HepG2 (cell line): ENCODE data around the gene SH2B2. TPM values are rescaled to one million over a fixed set of nuclear protein-coding genes. Genes with fewer than 3 reads are reported as not detected.

Source experiments
- ELF3 ChIP-seq: IDR thresholded peaks from 2 replicates; pipeline ENCODE4 v1.6.1; 2016; ENCODE audit warnings: missing genetic modification reagents, missing compliant biosample characterization
- FIP1L1 ChIP-seq: fragments of 200-400 bp; formaldehyde crosslinking; IDR thresholded peaks from 2 replicates; pipeline ENCODE4 v1.6.1; 2018; ENCODE audit warnings: low read depth, mild to moderate bottlenecking, low read length, moderate library complexity, borderline replicate concordance; ENCODE audit not compliant: insufficient read depth
- HOXA5 ChIP-seq: sonication (generic); formaldehyde crosslinking; IDR thresholded peaks from 2 replicates; pipeline ENCODE4 v1.4.0; 2020; ENCODE audit warnings: missing genetic modification reagents
- HOXA7 ChIP-seq: sonication (generic); formaldehyde crosslinking; IDR thresholded peaks from 2 replicates; pipeline ENCODE4 v1.8.1; 2022; ENCODE audit warnings: mild to moderate bottlenecking, missing genetic modification reagents, moderate library complexity
- KDM1A ChIP-seq: IDR thresholded peaks from 2 replicates; pipeline ENCODE4 v1.6.1; 2016; ENCODE audit warnings: missing compliant biosample characterization
- MED8 ChIP-seq: sonication (generic); formaldehyde crosslinking; IDR thresholded peaks from 2 replicates; pipeline ENCODE4 v1.8.1; 2023; ENCODE audit warnings: mild to moderate bottlenecking, missing genetic modification reagents; ENCODE audit not compliant: insufficient replicate concordance
- PLRG1 ChIP-seq: fragments of 450-650 bp; conservative IDR thresholded peaks from 2 replicates; pipeline ENCODE4 v1.6.1; 2016
- RFXANK ChIP-seq: IDR thresholded peaks from 2 replicates; pipeline ENCODE4 v1.6.1; 2016
- TFDP1 ChIP-seq: IDR thresholded peaks from 2 replicates; pipeline ENCODE4 v1.6.1; 2016; ENCODE audit warnings: missing compliant biosample characterization, missing genetic modification reagents, borderline replicate concordance
- ZKSCAN8 ChIP-seq: IDR thresholded peaks from 2 replicates; pipeline ENCODE4 v1.6.1; 2016; ENCODE audit warnings: borderline replicate concordance, missing genetic modification reagents, missing compliant biosample characterization
- ZNF468 ChIP-seq: sonication (generic); formaldehyde crosslinking; IDR thresholded peaks from 2 replicates; pipeline ENCODE4 v1.8.0; 2022; ENCODE audit warnings: mild to moderate bottlenecking, moderate library complexity, missing genetic modification reagents
- ZSCAN12 ChIP-seq: sonication (generic); formaldehyde crosslinking; IDR thresholded peaks from 2 replicates; pipeline ENCODE4 v1.9.0; 2021; ENCODE audit warnings: mild to moderate bottlenecking, missing genetic modification reagents
- polyA plus RNA-seq, 8 experiments: library from polyadenylated mRNA; depleted of rRNA in 3 of 8; stranded (reverse) in 7 of 8; unstranded in 1 of 8; fragments of >200 nt; fragmentation: Illumina TruSeq in 4 of 8; extraction: Trizol in 4 of 8; gene quantifications; 2 replicates each; pipeline versions ENCODE4 v1.2.1 to v1.2.3, GENCODE V29; 2011 to 2016; ENCODE audit warnings: low read depth in 4 of 8, missing spikeins in 1 of 8, mixed read lengths in 1 of 8; ENCODE audit not compliant: insufficient read depth in 1 of 8
- total RNA-seq, 5 experiments: library from RNA; depleted of rRNA; stranded (reverse); fragments of >200 nt; fragmentation: Illumina TruSeq; extraction: Trizol; gene quantifications; 2 replicates each; pipeline ENCODE4 v1.2.3, GENCODE V29; 2016; ENCODE audit warnings: low read depth in 1 of 5
- TF ChIP-seq, protein P1 (sequence below): sonication (generic); formaldehyde crosslinking; IDR thresholded peaks from 2 replicates; pipeline ENCODE4 v1.9.0; 2021; ENCODE audit warnings: missing genetic modification reagents, borderline replicate concordance
- TF ChIP-seq, protein P2 (sequence below): sonication (generic); formaldehyde crosslinking; IDR thresholded peaks from 2 replicates; pipeline ENCODE4 v1.5.1; 2020; ENCODE audit warnings: missing genetic modification reagents, mild to moderate bottlenecking, borderline replicate concordance
- TF ChIP-seq, protein P3 (sequence below): sonication (generic); formaldehyde crosslinking; IDR thresholded peaks from 2 replicates; pipeline ENCODE4 v1.5.1; 2020; ENCODE audit warnings: mild to moderate bottlenecking, missing genetic modification reagents, moderate library complexity
- TF ChIP-seq, protein P4 (sequence below): sonication (generic); formaldehyde crosslinking; IDR thresholded peaks from 2 replicates; pipeline ENCODE4 v1.5.0; 2020; ENCODE audit warnings: mild to moderate bottlenecking, missing genetic modification reagents

Gene SH2B2
- total and polyA plus RNA-seq, 2 of the 13 experiments (the other 11 are each of a cell fraction or from before 2014, with no cell fraction given) = 0.46 to 1.3 TPM

DNA sequence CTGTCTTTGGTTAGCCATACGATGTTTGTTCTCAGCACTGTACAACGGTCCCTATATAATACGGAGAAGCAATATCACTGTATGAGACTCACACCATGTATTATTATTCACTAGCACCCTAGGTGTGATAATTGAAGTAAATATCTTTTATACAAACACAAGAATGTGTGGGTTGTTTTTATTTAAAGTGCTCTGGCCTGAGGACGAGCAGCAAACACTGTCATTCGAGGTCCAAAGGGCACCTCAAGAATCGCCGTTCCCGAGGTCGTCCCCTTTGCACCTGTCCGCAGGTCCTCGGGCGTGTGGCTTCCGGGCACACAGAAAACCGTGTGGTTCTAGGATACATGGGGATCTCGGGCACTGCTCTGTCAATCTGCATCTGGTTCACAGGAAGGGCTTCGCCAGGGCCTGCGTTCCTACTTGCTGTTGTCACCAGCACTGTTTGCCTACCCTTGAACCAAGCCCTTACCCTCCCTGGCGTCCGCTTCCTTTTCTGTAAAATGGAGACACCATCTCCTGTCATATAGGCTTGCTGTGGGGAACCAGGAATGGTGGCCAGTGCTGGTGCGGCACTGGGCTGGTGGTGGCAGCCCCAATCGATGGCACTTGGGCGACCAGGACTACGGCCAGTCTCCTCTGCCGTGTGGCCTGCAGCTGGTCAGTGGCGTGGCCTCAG, 28.5 kb upstream of the SH2B2 start (continued):
- TF ChIP-seq, protein P1, sequence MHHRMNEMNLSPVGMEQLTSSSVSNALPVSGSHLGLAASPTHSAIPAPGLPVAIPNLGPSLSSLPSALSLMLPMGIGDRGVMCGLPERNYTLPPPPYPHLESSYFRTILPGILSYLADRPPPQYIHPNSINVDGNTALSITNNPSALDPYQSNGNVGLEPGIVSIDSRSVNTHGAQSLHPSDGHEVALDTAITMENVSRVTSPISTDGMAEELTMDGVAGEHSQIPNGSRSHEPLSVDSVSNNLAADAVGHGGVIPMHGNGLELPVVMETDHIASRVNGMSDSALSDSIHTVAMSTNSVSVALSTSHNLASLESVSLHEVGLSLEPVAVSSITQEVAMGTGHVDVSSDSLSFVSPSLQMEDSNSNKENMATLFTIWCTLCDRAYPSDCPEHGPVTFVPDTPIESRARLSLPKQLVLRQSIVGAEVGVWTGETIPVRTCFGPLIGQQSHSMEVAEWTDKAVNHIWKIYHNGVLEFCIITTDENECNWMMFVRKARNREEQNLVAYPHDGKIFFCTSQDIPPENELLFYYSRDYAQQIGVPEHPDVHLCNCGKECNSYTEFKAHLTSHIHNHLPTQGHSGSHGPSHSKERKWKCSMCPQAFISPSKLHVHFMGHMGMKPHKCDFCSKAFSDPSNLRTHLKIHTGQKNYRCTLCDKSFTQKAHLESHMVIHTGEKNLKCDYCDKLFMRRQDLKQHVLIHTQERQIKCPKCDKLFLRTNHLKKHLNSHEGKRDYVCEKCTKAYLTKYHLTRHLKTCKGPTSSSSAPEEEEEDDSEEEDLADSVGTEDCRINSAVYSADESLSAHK (CRISPR knock-in tag) = no peak
- TF ChIP-seq PLRG1 (no peak), KDM1A (peak; percentile 48; the same call in 1 of the 2 replicates), TFDP1 (peak; percentile 69; the same call in 1 of the 2 replicates), FIP1L1 (no peak), RFXANK (no peak), ZSCAN12 (CRISPR knock-in tag) (0 out of 2 replicates have a peak, but pooled peaks have one; percentile 67), ZNF468 (CRISPR knock-in tag) (no peak), HOXA7 (CRISPR knock-in tag) (no peak), ZKSCAN8 (CRISPR knock-in tag) (peak; percentile 62; the same call in 1 of the 2 replicates), MED8 (CRISPR knock-in tag) (peak; percentile 73), HOXA5 (peak; percentile 79; the same call in 1 of the 2 replicates), ELF3 (CRISPR knock-in tag) (peak; percentile 94)
- TF ChIP-seq, protein P2, sequence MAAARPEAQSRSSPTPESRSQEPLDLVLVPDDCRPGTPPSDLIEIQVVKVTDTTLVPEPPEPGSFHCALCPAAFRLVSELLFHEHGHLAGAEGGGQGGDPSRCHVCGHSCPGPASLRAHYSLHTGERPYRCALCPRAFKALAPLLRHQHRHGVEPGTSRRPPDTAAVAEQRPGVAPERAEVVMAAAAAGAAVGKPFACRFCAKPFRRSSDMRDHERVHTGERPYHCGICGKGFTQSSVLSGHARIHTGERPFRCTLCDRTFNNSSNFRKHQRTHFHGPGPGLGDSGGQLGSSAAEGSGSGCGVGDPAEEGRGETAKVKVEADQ = 0 out of 2 replicates have a peak, but pooled peaks have one; percentile 24
- TF ChIP-seq, protein P3, sequence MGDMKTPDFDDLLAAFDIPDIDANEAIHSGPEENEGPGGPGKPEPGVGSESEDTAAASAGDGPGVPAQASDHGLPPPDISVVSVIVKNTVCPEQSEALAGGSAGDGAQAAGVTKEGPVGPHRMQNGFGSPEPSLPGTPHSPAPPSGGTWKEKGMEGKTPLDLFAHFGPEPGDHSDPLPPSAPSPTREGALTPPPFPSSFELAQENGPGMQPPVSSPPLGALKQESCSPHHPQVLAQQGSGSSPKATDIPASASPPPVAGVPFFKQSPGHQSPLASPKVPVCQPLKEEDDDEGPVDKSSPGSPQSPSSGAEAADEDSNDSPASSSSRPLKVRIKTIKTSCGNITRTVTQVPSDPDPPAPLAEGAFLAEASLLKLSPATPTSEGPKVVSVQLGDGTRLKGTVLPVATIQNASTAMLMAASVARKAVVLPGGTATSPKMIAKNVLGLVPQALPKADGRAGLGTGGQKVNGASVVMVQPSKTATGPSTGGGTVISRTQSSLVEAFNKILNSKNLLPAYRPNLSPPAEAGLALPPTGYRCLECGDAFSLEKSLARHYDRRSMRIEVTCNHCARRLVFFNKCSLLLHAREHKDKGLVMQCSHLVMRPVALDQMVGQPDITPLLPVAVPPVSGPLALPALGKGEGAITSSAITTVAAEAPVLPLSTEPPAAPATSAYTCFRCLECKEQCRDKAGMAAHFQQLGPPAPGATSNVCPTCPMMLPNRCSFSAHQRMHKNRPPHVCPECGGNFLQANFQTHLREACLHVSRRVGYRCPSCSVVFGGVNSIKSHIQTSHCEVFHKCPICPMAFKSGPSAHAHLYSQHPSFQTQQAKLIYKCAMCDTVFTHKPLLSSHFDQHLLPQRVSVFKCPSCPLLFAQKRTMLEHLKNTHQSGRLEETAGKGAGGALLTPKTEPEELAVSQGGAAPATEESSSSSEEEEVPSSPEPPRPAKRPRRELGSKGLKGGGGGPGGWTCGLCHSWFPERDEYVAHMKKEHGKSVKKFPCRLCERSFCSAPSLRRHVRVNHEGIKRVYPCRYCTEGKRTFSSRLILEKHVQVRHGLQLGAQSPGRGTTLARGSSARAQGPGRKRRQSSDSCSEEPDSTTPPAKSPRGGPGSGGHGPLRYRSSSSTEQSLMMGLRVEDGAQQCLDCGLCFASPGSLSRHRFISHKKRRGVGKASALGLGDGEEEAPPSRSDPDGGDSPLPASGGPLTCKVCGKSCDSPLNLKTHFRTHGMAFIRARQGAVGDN (CRISPR knock-in tag) = peak; percentile 100
- TF ChIP-seq, protein P4, sequence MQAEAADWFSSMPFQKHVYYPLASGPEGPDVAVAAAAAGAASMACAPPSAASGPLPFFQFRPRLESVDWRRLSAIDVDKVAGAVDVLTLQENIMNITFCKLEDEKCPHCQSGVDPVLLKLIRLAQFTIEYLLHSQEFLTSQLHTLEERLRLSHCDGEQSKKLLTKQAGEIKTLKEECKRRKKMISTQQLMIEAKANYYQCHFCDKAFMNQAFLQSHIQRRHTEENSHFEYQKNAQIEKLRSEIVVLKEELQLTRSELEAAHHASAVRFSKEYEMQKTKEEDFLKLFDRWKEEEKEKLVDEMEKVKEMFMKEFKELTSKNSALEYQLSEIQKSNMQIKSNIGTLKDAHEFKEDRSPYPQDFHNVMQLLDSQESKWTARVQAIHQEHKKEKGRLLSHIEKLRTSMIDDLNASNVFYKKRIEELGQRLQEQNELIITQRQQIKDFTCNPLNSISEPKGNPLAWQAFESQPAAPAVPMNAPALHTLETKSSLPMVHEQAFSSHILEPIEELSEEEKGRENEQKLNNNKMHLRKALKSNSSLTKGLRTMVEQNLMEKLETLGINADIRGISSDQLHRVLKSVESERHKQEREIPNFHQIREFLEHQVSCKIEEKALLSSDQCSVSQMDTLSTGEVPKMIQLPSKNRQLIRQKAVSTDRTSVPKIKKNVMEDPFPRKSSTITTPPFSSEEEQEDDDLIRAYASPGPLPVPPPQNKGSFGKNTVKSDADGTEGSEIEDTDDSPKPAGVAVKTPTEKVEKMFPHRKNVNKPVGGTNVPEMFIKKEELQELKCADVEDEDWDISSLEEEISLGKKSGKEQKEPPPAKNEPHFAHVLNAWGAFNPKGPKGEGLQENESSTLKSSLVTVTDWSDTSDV (CRISPR knock-in tag) = peak; percentile 75; the same call in 1 of the 2 replicates
